IMR-90 (cell line): ENCODE measurements around the gene AKNA.

Experiments
- CHD1 ChIP-seq: IDR thresholded peaks from 2 replicates; pipeline ENCODE4 v1.6.1; 2012; ENCODE audit warnings: low read depth, low read length, improper control_type of control experiment
- CTCF ChIP-seq: conservative IDR thresholded peaks from 2 replicates; pipeline ENCODE4 v1.5.1; 2012; ENCODE audit warnings: mild to moderate bottlenecking, low read depth, low read length, improper control_type of control experiment
- ELK1 ChIP-seq: fragments of 150-350 bp; IDR thresholded peaks from 2 replicates; pipeline ENCODE4 v1.6.1; 2016; ENCODE audit warnings: low read depth, mild to moderate bottlenecking, low read length, moderate library complexity, borderline replicate concordance
- FOS ChIP-seq: fragments of 150-350 bp; IDR thresholded peaks from 2 replicates; pipeline ENCODE4 v1.6.1; 2016; ENCODE audit warnings: low read depth, low read length
- MAZ ChIP-seq: IDR thresholded peaks from 2 replicates; pipeline ENCODE4 v1.6.1; 2012; ENCODE audit warnings: low read depth, mild to moderate bottlenecking, low read length, improper control_type of control experiment, moderate library complexity, borderline replicate concordance
- MXI1 ChIP-seq: IDR thresholded peaks from 2 replicates; pipeline ENCODE4 v1.6.1; 2012; ENCODE audit warnings: low read depth, mild to moderate bottlenecking, low read length, moderate library complexity, borderline replicate concordance
- NFE2L2 ChIP-seq: fragments of 150-350 bp; IDR thresholded peaks from 2 replicates; pipeline ENCODE4 v1.6.1; 2016; ENCODE audit warnings: low read depth, mild to moderate bottlenecking, low read length
- POLR2A ChIP-seq: IDR thresholded peaks from 2 replicates; pipeline ENCODE4 v1.6.1; 2012; ENCODE audit warnings: mild to moderate bottlenecking, low read depth, low read length
- RAD21 ChIP-seq: IDR thresholded peaks from 2 replicates; pipeline ENCODE4 v1.6.1; 2012; ENCODE audit warnings: low read length, improper control_type of control experiment
- RCOR1 ChIP-seq: IDR thresholded peaks from 2 replicates; pipeline ENCODE4 v1.6.1; 2012; ENCODE audit warnings: mild to moderate bottlenecking, low read length, improper control_type of control experiment; ENCODE audit not compliant: insufficient replicate concordance
- RFX5 ChIP-seq: IDR thresholded peaks from 2 replicates; pipeline ENCODE4 v1.8.0; 2012; ENCODE audit warnings: low read depth, mild to moderate bottlenecking, low read length, moderate library complexity
- SMC3 ChIP-seq: fragments of 150-350 bp; IDR thresholded peaks from 2 replicates; pipeline ENCODE4 v1.6.1; 2016; ENCODE audit warnings: low read depth, mild to moderate bottlenecking, antibody characterized with exemption, low read length, moderate library complexity
- USF2 ChIP-seq: fragments of 150-350 bp; IDR thresholded peaks from 2 replicates; pipeline ENCODE4 v1.6.1; 2017; ENCODE audit warnings: mild to moderate bottlenecking, antibody characterized with exemption, low read length, low read depth

- TF ChIP-seq CTCF = no peak
- no peak for TF ChIP-seq POLR2A
- no peak for TF ChIP-seq NFE2L2
- no peak for TF ChIP-seq USF2
- no peak for TF ChIP-seq MXI1
- TF ChIP-seq RAD21 = no peak
- TF ChIP-seq RCOR1 = no peak
- no peak for TF ChIP-seq ELK1
- TF ChIP-seq SMC3 = no peak
- no peak for TF ChIP-seq FOS
- TF ChIP-seq MAZ = no peak
- no peak for TF ChIP-seq RFX5
- TF ChIP-seq CHD1 = no peak
These were observed 33.4 kb upstream of the AKNA start for GRCh38 chr9:114421147-114421546.
